GM08714 (cell line): ENCODE data around the gene MIGA1.
"Not testable (repeated sequence)": the region's sequence is repeated elsewhere in the genome, so short reads cannot be mapped to it uniquely, and the experiment has no call there.

Experiments
- H3K4me3 ChIP-seq: fragments of 200-500 bp; sonication (Bioruptor generic); 2 replicates; pipeline ENCODE4 v1.5.1; 2014; ENCODE audit warnings: mild to moderate bottlenecking, low read length, inconsistent platforms
- ZNF274 ChIP-seq: IDR thresholded peaks from 2 replicates; pipeline ENCODE4 v1.6.1; 2012; ENCODE audit warnings: mild to moderate bottlenecking, low read depth, low read length

MIGA1 gene

DNA sequence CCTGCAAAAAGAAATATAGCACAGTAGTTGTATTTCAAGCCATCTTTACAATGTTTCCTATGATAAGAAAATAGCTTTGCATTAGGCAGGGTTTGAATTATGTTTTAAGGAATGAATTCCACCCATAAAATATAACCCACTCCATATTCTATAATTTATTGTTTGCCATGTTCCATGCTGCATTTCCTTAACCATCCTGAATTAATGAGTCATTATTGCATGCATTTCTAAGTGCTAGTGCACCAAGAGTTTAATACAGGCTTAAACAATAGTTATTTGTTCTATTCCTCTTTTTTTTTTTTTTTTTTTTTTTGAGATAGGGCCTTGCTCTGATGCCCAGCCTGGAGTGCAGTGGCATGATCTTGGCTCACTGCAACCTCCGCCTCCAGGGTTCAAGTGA, 45.2 kb downstream of the MIGA1 start:
- no peak overlapping the region for H3K4me3 ChIP-seq
- no peak for TF ChIP-seq ZNF274

GRCh38 chr1:77825131-77825709, 45.8 kb downstream of the MIGA1 start:
- TF ChIP-seq ZNF274 = no peak

GRCh38 chr1:77826851-77827250, 47.4 kb downstream of the MIGA1 start:
- not testable (repeated sequence) for H3K4me3 ChIP-seq

More at GRCh38 chr1:77825131-77825709, 45.8 kb downstream of the MIGA1 start:
- H3K4me3 ChIP-seq = no peak overlapping the region

DNA sequence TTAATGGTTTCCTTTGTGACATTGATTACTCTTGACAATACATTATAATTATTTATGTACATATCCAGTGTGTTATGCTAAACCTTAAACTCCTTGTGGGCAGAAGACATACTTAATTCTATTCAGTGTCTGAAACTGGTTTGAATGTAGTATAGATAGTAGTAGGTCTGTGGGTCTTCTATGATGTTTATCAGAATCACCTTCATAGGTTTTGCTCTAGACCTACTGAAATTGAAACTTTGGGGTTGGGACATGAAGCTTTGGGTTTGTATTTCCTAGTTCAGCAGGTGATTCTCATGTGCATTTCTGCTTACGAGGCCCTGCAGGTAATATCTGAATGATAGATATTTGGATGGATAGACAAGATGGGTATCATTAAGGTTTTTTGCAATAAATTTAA, 48.6 kb downstream of the MIGA1 start:
- H3K4me3 ChIP-seq = no peak overlapping the region
- TF ChIP-seq ZNF274 = no peak

DNA sequence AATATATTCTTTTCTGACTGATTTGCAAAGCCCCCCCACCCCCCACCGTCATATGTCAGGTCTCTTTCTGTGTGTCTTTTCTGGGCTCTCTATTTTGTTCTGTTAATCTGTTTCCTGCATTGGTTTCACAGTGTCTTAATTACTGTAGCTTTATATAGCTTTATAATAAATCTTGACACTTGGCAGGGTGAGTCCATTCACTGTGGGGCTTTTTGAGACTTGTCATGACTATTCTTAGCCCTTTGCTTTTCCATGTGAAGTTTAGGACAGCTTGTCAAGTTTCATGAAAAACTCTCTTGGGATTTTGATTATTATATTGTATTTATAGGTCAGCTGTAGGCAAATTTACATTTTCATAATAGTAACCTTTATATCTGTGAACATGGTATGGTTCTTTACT, 50.4 kb downstream of the MIGA1 start:
- no peak for TF ChIP-seq ZNF274
- no peak overlapping the region for H3K4me3 ChIP-seq

- no peak overlapping the region for H3K4me3 ChIP-seq
- no peak for TF ChIP-seq ZNF274
Measured at GRCh38 chr1:77830946-77831345, 51.5 kb downstream of the MIGA1 start.

DNA sequence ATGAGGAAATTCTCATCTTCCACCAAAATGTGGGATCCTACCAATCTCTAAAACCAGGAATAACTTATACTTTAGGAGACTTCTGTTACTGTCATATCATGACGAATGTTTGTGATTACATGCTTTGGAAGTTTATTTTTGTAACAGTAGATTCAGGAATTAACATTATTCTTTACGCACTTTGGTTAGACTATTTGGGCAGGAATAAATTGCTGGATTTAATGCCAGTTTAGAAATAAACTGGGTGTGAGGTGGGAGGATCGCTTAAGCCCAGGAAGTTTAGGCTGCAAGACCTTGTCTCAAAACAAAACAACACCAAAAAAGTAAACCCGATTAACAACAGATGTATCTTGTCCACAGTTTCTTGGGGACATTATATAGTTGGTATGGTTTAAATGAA, 52.1 kb downstream of the MIGA1 start:
- no peak overlapping the region for H3K4me3 ChIP-seq
- no peak for TF ChIP-seq ZNF274

- TF ChIP-seq ZNF274 = no peak
- H3K4me3 ChIP-seq = no peak overlapping the region
Measured at GRCh38 chr1:77831976-77832711, 52.7 kb downstream of the MIGA1 start.

DNA sequence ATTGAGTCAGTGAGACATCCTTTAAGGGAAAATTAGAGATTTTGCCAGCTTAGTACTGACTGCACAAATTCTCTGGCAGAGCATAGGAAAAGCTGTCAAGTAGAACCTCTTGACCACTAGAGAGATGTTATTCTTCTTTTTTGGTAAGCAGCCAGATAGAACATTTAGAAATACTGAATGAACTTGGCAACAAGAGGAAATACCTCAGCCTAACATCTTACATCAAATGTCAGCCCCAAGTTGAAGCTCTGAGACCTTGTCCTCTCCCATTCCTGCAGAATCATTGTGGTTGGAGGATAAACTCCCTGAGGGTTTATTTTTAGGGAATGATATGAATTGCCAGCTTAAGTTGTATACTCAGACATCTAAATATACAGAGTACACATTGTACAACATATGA, 53.5 kb downstream of the MIGA1 start:
- TF ChIP-seq ZNF274 = no peak
- H3K4me3 ChIP-seq = no peak overlapping the region

- TF ChIP-seq ZNF274 = no peak
Measured at GRCh38 chr1:77833521-77834100, 54.2 kb downstream of the MIGA1 start.

GRCh38 chr1:77834771-77835334, 55.4 kb downstream of the MIGA1 start:
- no peak overlapping the region for H3K4me3 ChIP-seq
- TF ChIP-seq ZNF274 = no peak

More at GRCh38 chr1:77833521-77834100, 54.2 kb downstream of the MIGA1 start:
- no peak overlapping the region for H3K4me3 ChIP-seq

GRCh38 chr1:77841574-77841973, 62.1 kb downstream of the MIGA1 start:
- no peak overlapping the region for H3K4me3 ChIP-seq

DNA sequence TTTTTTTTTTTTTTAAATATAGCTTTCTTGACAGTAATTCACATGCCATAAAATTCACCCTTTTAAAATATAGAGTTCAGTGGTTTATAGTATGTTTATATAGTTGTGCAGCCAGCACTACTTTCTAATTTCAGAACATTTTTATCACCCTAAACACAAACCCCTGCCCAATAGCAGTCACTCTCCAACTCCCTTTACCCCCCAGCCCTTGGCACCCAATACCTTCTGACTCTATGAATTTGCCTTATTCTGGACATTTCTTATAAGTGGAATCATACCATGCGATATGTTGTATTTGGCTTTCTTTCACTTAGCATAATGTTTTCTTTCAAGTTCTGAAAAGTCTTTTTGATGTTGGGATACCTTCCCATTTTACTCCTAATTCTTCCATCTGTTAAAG, 66.5 kb downstream of the MIGA1 start:
- H3K4me3 ChIP-seq = no peak overlapping the region
- no peak for TF ChIP-seq ZNF274

More at GRCh38 chr1:77841574-77841973, 62.1 kb downstream of the MIGA1 start:
- TF ChIP-seq ZNF274 = no peak

- no peak overlapping the region for H3K4me3 ChIP-seq
- TF ChIP-seq ZNF274 = no peak
Measured at GRCh38 chr1:77846966-77847365, 67.5 kb downstream of the MIGA1 start.

- no peak for TF ChIP-seq ZNF274
Measured at GRCh38 chr1:77847621-77848080, 68.2 kb downstream of the MIGA1 start.

DNA sequence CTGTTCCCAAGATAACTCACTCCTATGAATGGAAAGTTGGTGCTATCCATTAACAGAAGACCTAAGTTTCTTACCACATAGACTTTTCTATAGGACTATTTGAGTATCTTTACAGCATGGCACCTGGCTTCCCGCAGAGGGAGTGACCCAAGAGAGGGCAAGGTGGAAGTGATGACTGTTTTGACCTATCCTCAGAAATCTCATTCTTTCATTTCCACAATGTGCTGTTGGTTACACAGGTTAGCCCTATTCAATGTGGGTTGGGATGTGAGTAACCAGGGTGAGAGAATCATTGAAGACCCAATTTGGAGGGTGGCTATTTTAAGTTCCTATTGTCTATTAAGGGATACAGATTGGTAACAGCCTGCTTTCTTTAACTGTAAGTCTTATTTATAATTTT, 70.6 kb downstream of the MIGA1 start:
- TF ChIP-seq ZNF274 = no peak
- H3K4me3 ChIP-seq = no peak overlapping the region

More at GRCh38 chr1:77847621-77848080, 68.2 kb downstream of the MIGA1 start:
- H3K4me3 ChIP-seq = no peak overlapping the region; the same call in 1 of the 2 replicates
